Ovary (tissue), 3 donors: ENCODE data around the gene SPIC.

Experiments used
- CTCF ChIP-seq, 3 donors: fragments of 450-650 bp in 2 of 3; fragments of 200-600 bp in 1 of 3; IDR thresholded peaks; one replicate each; pipeline versions ENCODE4 v1.5.1 to v1.8.0; 2016 to 2022; ENCODE audit warnings: antibody characterized with exemption in 3 of 3, mild to moderate bottlenecking in 1 of 3
- EP300 ChIP-seq: sonication (generic); formaldehyde crosslinking; IDR thresholded peaks from one replicate; pipeline ENCODE4 v1.6.1; 2017; ENCODE audit warnings: antibody characterized with exemption
- POLR2A ChIP-seq: fragments of 450-650 bp; IDR thresholded peaks from one replicate; pipeline ENCODE4 v1.6.1; 2017; ENCODE audit warnings: antibody characterized with exemption, mild to moderate bottlenecking, moderate library complexity
- donor health status: DM: no; HTN: no; CAD: no.

- TF ChIP-seq CTCF (IDR thresholded peaks at IDR 0.05) = no peak
- TF ChIP-seq EP300 = no peak
- TF ChIP-seq POLR2A = no peak
Measured at GRCh38 chr12:101501410-101501995, 26.4 kb downstream of the SPIC start.
